GM21367 (cell line): ENCODE results near the gene MRGPRF.

Experiments used
- ATAC-seq: cut with Tn5 transposase; IDR thresholded peaks from one replicate; pipeline ENCODE4 v1.9.1; 2021; ENCODE audit not compliant: unreplicated experiment

Gene MRGPRF

DNA sequence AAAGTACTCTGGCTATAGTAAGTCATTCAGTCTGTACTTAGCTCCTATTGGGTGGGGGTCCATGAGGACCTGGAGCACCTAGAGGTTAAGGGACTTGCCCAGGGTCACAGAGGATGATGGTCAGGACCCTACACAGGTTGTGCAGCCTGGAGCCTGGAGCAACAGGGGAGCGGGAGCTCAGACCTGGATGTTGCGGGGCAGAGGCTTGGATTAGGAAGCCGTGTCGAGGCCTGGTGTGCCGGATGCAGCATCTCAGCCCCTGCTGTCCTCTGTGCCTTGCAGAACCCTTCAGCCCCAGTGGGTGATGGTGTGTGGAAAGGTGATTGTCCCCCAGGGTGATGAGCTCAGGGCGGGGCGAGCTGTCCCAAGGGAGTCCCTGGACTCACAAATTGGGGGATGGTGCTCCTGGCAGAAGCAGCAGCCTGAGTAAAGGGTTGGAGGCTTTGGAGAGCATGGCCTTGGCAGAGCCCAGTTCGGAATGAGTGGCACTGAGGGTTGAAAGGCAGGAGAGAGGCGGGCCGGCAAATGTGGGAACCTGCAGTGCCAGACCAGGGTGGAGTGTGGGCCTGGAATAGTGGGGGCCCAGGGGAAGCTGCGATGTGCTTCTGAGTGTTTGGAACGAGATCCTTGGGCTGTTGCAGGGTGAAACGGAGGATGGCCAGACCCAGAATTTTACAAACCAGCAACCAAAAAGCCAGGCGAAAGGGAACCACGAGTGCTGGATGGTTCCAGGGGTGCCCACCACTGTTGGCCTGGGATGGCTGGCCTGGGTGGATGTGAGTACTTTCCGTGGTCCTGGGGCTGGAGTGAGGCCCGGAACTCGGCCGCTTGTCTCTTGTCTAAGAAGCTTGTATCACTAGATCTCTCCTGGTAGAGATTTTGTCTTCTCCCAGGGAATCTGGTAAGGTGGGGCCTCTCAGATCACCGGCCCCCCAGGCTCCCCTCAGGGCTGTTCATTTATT, 38.6 kb upstream of the MRGPRF start:
- no peak for ATAC-seq

DNA sequence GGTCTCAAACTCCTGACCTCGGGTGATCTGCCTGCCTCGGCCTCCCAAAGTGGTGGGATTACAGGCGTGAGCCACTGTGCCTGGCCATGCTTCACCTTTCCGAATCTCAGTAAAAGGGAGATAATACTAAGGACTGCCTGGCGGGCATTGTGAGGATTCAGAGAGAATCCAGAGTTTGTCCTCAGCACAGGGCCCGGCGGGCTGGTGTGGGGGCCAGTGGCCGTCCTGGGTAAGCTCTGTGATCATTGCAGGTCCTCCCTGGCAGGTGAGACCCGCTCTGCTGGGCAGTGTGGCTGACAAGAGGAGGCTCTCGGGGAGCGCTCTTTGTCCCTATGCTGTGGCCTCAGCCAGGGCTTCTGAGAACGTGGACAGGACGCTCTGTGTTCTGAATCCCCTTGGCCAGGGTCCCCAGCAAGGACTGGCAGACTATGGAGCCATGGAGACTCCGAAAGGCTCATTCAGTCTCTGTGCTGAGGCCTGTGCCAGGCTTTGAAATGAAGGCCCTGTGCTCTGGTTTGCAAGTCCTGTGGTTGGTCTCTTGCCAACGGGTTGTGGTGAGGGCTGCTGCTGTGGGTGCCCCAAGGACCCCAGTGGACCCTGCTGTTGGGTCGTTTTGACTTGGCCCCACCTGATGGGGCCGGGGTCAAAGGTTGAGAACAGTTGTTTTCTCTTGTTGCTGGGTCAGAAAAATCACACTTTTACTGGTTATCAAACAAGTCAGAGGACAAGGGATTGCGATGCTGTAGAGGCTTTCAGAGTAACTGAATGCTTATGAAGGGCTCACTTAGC, 37.7 kb upstream of the MRGPRF start:
- ATAC-seq = no peak

DNA sequence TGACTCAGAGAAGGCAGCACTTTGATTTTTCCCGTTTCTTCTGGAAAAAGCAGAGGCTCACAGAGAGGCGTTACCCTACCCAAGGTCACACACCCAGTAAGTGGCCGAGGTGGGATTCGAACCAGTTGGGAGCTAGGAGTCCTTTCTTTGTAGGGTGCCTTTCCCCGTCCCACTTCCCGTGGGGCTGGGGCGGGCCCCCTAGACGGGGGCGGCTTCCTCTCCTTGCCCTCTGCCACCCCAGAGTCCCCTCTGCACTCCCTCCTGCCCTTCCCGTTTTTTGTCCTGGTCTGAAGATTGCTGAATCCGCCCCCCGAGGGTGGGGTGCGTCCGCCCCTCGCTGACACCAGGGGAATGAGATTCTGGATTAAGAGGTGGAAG, 36.4 kb upstream of the MRGPRF start:
- ATAC-seq = no peak

DNA sequence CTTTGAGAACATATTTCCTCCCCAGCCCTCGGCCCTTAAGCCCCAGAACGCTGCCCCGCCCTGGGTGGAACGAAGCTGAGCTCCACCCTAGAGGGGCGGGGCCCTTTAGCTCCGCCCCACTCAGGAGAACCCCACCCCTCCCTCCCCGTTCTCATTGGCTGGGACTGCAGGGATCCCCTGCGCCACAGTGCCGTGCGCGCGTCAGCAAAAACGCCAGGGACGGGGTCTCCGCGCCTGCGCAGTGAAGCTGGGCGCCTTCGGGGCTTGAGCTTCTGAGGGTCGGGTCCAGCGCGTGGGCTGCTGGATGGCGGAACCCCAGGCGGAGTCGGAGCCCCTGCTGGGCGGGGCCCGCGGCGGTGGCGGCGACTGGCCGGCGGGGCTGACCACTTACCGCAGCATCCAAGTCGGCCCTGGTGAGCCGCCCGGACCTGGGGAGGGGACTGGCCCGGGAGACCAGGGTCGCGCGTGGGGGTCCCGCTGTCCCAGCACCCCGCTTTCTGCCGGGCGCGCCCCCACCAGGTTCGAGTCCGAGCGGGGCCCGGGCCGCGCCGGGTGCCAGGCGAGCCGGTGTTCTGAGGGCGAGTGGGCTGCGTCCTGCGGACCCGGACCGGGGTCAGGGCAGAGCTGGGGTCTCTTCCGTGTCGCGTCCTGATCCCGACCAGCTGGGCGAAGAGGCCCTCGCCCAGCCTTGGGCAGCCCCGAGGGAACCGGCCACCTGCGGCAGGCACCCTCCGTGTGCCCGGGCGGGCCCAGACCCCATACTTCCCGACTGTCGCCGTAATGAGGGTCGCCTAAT, 35.8 kb upstream of the MRGPRF start, which contains the start of gene TPCN2:
Gene TPCN2, plus strand, starts transcription at position 239 of the 796 bp plus-strand sequence. Its CDS starts 66 bp downstream, at position 305.
- peak; percentile 77 for ATAC-seq

DNA sequence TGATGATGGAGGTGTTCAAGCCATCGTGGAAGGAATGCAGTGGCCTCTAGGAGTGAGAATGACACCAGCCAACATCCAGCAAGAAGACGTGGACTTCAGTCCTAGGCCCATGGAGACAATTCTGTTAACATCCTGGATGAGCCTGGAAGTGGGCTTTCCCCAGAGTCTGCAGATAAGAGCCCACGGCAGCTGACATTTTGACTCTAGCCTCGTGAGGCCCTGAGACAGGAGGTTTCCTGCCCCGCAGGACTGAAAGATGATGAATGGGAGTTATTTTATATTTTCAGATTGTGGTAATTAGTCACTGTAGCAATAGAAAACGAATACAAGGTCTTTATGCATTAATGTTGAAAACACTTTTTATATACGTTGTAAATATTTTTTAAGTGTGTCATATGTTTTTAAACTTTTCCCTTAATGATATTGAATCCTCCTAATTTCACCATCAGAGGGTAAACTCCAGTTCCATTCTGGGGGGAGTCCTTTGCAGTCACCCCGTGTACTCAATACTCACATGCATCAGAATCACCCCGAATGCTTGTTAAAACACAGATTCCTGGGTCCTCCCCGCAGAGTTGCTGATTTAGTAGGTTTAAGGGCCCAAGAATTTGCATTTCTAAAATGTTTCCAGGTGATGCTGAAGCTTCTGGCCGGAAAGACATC, 35.1 kb upstream of the MRGPRF start:
- ATAC-seq = no peak

DNA sequence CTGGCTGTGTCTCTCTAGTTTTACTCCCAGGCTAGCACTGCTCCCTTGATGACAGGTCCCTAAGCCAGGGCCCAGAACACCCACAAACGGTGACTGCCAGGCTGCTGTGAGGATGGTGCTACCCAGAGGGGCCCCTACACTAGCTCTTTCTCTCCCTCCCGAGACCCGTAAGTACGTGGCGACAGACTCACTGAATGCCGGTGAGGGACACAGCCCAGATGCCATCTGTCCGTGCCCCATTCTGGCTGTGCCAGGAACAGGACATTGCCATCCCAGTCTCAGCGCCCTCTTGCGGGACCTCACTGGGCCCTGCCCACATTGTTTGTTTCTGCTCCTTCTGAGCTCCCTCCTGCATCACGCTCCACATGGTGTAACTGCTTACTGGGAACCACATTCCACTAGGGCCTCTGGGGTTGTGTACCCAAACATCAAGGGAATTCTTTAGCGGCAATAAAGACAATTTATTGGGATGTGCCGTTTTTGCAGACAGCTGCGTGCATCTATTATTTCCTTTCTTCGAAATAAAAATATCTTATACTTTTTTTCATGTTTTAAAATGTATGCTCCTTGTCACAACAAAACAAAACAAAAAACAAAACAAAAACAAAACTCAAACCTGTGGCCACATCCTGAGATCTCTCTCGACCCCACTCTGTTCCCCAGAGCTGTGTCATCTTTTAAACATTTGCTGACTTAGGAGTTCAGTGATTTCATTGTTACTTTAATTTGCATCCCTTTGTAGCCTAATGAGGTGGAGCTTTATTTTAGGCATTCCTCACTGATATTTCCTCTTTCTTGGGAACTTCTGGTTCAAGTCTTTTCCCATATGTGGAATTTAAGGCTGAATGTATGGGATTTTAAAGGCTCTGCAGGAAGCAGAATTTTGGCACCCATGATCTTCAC, 31.3 kb upstream of the MRGPRF start:
- ATAC-seq = no peak

DNA sequence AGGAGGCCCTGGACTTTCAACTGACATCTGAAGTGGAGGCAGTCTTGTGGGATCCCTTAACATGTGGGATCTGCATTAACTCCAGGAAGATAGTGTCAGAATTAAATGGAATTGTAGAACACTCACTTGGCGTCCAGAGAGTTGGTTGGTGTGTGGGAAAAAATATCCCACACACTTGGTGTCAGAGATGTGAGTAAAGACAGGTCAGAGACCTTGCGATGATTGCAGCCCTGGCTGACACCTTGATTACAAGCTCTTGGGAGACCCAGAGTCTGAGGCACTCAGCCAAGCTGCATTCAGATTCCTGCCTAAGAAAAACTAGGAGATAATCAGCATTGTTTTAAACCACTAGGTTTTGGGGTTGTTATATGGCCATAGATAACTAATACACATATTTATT, 28.5 kb upstream of the MRGPRF start:
- no peak for ATAC-seq

DNA sequence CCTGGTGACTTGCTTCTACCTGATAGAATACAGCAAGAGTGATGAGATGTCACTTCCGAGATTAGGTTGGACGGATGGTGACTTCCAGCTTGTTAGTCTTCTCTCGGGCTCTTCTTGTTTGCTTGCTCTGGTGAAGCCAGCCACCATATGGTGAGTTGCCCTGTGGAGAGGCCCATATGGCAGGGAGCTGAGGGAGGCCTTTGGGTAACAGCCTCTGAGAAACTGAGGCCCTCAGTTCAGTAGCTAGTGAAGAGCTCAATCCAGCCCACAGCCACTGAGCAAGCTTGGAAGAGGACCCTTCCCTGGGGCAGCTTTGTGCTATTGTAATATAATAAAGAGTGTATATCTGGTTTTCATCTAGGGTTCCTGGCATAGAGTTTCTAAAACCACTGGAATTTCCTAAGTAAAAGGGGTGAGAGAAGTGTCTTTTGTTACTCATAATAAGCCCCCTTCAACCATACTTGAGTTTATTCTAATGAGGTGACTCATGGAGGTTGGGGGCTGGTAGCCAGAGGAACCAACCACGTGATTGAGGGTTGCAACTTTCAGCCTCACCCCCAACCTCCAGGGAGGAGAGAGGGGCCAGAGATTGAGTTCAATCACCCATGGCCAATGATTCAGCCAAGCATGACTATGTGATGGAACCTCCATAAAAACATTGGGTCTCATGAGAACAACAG, 27.7 kb upstream of the MRGPRF start:
- no peak for ATAC-seq

DNA sequence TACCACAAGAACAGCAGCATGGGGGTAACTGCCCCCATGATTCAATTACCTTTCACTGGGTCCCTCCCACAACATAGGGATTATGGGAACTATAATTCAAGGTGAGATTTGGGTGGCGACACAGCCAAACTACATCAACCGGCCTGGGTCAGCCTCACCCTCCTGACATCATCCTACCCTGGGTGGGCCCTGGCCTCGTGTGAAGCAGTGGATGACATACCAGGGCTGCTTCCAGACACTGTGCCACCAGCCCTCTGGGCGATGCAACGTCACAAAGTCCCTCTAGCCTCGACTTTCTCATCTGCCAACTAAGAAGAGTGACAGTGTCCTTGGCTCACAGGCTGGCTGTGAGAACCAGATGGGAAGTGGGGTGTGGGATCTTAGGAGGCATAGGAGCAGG, 27.0 kb upstream of the MRGPRF start:
- no peak for ATAC-seq

DNA sequence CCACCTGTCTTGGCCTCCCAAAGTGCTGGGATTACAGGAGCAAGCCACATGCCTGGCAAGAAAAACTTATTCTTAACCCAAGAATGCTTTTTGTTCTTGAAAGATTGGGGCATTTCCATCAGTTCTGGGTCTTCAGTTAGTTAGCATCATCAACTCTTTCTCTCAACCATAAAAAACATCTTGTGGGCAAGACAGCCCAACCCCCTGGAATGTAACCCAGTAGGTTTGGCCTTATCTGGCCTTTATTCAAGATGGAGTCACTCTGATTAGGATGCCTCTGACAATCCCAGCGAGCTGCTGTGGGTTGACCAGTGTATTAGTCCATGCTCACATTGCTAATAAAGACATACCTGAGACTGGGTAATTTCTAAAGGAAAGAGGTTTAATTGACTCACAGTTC, 26.5 kb upstream of the MRGPRF start:
- no peak for ATAC-seq

DNA sequence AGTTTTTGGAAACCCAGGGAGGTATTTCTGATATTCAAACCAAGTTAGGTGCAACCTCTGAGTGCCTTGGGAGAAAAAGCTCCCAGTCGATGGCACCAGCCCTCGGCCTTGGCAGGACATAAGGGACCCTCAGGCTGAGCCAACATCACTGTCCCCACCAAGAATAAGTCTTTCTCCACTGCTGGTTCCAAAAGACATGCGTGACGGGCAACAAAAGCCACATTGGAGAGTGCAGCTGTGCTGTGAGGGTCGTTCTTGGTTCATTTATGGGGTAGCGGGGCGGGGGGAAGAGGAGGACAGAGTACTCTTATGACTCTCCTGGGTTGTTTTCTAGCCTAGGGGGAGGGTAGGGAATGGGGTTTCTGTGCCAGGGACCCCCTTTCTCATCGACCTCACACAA, 24.5 kb upstream of the MRGPRF start:
- ATAC-seq = no peak

DNA sequence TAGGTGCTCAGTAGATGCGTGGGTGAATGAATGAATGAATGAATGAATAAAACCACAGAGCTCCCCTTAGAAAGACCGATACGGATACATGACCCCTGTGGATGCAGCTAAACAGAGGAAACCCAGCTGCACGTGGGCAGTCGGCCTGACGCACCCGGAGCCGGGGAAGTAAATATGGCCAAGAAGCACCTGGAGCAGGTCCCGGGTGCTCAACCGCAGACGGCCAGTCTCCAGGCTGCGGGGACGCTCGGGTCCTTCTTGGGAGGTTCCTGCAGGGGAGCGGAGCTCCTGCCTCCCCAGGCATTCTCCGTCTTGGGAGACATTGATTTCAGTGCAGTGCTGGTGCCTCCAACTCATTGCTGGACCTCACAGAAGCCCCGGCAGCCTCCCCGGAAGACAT, 24.0 kb upstream of the MRGPRF start:
- ATAC-seq = no peak

DNA sequence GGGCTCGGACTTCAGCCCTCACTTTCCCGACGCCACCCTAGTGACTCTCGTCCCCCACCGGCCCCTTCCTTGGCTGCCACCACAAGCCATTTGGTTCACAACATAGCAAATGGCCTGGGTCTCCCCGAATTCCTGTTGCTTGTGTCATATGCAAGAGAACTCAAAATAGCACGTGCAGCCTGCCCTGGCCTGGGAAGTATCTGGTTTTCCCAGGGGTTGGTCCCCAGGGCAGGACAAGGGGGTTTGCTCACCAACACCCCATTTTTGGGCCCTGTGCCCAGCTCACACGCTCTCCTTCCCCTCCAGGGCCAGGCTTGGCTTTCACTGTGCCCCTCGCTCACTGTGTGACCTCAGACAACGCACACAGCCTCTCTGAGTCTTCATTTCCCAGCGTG, 22.9 kb upstream of the MRGPRF start:
- ATAC-seq = no peak

DNA sequence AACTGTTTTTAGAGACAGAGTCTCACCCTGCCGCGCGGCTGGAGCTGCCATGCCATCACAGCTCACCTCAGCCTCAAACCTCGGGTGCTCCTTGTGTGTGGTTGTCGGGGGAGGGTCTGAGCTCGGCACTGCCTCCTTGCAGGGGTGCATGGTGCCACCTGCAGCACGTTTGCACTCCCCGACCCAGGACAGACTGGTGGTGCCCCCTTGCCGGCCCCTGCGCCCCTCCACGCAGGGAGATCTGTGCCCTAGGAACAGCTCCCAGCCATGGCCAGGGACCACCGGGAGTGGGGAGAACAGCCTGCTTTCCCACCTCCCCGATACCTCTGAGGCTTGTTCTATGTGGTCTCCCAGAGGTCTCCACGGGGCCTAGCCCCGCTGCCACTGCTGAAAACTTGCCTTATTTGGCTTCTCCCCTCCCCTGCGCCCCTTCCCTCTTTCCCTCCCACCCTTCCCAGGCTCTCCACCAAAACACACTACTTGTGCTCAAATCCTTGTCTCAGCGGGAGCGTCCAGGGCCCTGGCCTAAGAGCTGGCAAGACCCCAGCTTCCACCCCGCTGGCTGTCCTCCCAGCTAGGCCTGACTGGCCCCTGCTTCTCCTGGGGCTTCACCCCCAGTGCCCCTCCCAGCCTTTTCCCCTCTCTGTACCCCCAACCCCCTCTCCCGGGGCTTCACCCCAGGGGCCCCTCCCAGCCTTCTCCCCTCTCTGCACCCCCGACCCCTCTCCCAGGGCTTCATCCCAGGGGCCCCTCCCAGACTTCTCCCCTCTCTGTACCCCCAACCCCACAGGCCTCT, 22.3 kb upstream of the MRGPRF start:
- ATAC-seq = no peak

DNA sequence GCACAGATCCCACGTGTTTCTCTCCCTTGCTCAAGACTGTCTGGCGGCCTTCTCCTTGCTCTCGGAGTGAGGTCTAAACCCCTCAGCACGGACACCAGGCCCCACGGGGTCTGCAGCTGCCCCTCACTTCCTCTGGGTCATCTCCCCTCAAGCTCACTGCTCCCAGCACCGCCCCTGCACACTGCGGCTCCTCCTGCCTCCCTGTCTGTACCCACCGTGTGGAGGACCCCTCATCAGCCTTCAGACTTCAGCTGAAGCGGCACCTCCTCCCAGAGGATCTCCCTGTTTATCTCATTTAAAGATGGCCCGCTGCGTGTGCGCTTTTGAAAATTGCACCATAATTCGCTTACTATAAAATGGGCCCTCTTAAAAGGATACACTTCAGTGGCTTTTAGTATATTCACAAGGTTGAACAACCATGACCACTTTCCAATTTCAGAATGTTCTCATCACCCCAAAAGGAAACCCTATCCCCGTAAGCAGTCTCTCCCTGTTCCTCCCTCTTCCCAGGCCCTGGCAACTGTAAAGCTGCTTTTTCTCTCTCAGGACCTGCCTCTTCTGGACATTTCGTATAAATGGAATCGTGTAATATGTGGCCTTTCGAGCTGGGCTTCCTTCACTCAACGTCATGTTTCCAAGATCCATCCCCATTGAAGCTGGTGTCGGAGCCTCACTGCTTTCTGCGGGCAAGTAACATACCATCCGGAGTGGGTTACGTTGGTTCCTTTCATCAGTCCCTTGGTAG, 21.2 kb upstream of the MRGPRF start:
- ATAC-seq = no peak

DNA sequence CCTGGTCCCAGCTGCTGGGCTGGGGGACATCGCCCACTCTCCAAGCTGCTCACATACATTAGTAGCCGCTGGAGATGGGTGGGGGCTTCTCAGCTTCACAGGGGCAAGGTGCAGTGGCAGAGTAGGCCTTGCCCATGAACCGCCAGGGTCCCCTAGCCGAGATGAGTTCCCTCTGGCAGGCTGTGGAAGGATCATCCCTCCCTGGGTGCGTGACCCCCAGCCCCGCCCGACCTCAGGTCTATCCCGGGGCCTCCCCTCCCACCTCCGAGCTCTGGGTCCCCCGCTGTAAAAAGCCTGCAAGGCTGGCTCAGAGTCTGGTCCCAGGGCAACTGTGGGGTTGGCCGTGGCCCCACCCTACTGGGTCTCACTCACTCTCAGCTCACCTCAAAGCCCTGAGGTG, 20.4 kb upstream of the MRGPRF start:
- ATAC-seq = no peak

DNA sequence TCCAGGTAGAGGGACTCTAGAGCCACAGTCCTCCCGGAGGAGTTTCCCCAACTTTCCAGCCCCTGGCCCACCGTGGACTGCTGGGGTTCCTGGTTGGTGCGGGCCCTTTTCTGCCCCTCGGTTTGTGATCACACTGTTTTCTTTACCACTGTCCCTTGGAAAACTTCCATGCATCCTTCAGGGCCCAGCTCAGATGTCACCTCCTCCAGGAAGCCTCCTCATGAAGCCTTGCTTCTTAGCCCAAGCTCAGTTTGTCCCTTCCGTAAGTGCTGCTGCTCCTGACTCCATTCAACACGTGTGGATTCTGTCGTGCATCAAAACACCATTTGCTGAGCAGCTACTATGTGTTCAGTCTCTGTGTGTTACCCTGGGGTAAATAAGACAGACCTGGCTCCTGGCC, 19.8 kb upstream of the MRGPRF start:
- ATAC-seq = no peak

DNA sequence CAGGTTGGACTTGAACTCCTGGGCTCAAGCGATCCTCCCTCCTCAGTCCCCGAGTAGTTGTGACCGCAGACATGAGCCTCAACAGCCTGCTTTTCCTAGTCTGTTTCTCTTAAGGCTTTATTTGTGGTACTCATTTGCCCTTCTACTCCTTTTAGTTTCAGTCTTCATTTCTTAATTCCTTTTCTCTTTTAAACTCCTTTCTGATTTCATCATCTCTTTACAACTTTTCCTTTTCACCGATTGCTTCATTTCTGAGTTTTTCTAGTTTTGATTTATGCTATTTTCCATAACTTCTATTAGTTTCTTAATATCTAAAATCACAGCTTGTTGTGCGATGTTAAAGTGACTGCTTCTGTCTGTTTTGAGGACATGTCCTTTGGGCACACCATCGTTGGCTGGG, 17.3 kb upstream of the MRGPRF start:
- no peak for ATAC-seq
